WTC11 (cell line): ENCODE results near the gene MAMDC2.

Experiments
- CTCF ChIP-seq: fragments of 200-600 bp; IDR thresholded peaks from 2 replicates; pipeline ENCODE4 v1.8.0; 2022; ENCODE audit warnings: antibody characterized with exemption
- ESRRA ChIP-seq: sonication (generic); formaldehyde crosslinking; IDR thresholded peaks from 2 replicates; pipeline ENCODE4 v1.8.1; 2022; ENCODE audit warnings: mild to moderate bottlenecking, missing genetic modification reagents, borderline replicate concordance
- JUN ChIP-seq: sonication (generic); formaldehyde crosslinking; IDR thresholded peaks from 2 replicates; pipeline ENCODE4 v1.8.0; 2023; ENCODE audit warnings: mild to moderate bottlenecking, missing genetic modification reagents
- NFYB ChIP-seq: sonication (generic); formaldehyde crosslinking; conservative IDR thresholded peaks from 2 replicates; pipeline ENCODE4 v1.8.0; 2022; ENCODE audit warnings: low read depth, missing genetic modification reagents
- NR1H2 ChIP-seq: sonication (generic); formaldehyde crosslinking; IDR thresholded peaks from 2 replicates; pipeline ENCODE4 v1.9.0; 2021; ENCODE audit warnings: mild to moderate bottlenecking, moderate library complexity, missing genetic modification reagents
- NR2C2 ChIP-seq: sonication (generic); formaldehyde crosslinking; IDR thresholded peaks from 2 replicates; pipeline ENCODE4 v1.8.0; 2022; ENCODE audit warnings: mild to moderate bottlenecking, missing genetic modification reagents
- RELA ChIP-seq: sonication (generic); formaldehyde crosslinking; IDR thresholded peaks from 2 replicates; pipeline ENCODE4 v1.8.1; 2022; ENCODE audit warnings: missing genetic modification reagents, mild to moderate bottlenecking, borderline replicate concordance
- ZNF232 ChIP-seq: sonication (generic); formaldehyde crosslinking; IDR thresholded peaks from 2 replicates; pipeline ENCODE4 v1.8.0; 2022; ENCODE audit warnings: mild to moderate bottlenecking, missing genetic modification reagents
- ZNF317 ChIP-seq: sonication (generic); formaldehyde crosslinking; IDR thresholded peaks from 2 replicates; pipeline ENCODE4 v1.8.1; 2023; ENCODE audit warnings: low read depth, mild to moderate bottlenecking, moderate library complexity, missing genetic modification reagents, borderline replicate concordance
- TF ChIP-seq, protein P1 (sequence below): sonication (generic); formaldehyde crosslinking; conservative IDR thresholded peaks from 2 replicates; pipeline ENCODE4 v1.8.1; 2023; ENCODE audit warnings: mild to moderate bottlenecking, low read depth, missing genetic modification reagents, moderate library complexity
- TF ChIP-seq, protein P2 (sequence below): sonication (generic); formaldehyde crosslinking; IDR thresholded peaks from 2 replicates; pipeline ENCODE4 v1.8.1; 2023; ENCODE audit warnings: mild to moderate bottlenecking, missing genetic modification reagents, moderate library complexity

GRCh38 chr9:69996967-69997366, 46.7 kb upstream of the MAMDC2 start:
- no peak for TF ChIP-seq CTCF
- TF ChIP-seq ZNF232 (CRISPR knock-in tag), result no peak
- TF ChIP-seq JUN (CRISPR knock-in tag), result no peak
- no peak for TF ChIP-seq NFYB (CRISPR knock-in tag)
- TF ChIP-seq ZNF317 (CRISPR knock-in tag), result no peak
- no peak for TF ChIP-seq NR1H2 (CRISPR knock-in tag)
- no peak for TF ChIP-seq NR2C2 (CRISPR knock-in tag)
- no peak for TF ChIP-seq RELA (CRISPR knock-in tag)
- TF ChIP-seq ESRRA (CRISPR knock-in tag), result no peak
- TF ChIP-seq, protein P1, sequence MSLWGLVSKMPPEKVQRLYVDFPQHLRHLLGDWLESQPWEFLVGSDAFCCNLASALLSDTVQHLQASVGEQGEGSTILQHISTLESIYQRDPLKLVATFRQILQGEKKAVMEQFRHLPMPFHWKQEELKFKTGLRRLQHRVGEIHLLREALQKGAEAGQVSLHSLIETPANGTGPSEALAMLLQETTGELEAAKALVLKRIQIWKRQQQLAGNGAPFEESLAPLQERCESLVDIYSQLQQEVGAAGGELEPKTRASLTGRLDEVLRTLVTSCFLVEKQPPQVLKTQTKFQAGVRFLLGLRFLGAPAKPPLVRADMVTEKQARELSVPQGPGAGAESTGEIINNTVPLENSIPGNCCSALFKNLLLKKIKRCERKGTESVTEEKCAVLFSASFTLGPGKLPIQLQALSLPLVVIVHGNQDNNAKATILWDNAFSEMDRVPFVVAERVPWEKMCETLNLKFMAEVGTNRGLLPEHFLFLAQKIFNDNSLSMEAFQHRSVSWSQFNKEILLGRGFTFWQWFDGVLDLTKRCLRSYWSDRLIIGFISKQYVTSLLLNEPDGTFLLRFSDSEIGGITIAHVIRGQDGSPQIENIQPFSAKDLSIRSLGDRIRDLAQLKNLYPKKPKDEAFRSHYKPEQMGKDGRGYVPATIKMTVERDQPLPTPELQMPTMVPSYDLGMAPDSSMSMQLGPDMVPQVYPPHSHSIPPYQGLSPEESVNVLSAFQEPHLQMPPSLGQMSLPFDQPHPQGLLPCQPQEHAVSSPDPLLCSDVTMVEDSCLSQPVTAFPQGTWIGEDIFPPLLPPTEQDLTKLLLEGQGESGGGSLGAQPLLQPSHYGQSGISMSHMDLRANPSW (CRISPR knock-in tag), result no peak
- TF ChIP-seq, protein P2, sequence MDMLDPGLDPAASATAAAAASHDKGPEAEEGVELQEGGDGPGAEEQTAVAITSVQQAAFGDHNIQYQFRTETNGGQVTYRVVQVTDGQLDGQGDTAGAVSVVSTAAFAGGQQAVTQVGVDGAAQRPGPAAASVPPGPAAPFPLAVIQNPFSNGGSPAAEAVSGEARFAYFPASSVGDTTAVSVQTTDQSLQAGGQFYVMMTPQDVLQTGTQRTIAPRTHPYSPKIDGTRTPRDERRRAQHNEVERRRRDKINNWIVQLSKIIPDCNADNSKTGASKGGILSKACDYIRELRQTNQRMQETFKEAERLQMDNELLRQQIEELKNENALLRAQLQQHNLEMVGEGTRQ (CRISPR knock-in tag), result no peak
